NCI-H1048 (cell line): ENCODE data around the gene HOXA6.

Experiments
- DNase-seq: peaks from one replicate; lab custom pipeline; 2025; lab: John Stamatoyannopoulos, UW

HOXA6 gene

DNA sequence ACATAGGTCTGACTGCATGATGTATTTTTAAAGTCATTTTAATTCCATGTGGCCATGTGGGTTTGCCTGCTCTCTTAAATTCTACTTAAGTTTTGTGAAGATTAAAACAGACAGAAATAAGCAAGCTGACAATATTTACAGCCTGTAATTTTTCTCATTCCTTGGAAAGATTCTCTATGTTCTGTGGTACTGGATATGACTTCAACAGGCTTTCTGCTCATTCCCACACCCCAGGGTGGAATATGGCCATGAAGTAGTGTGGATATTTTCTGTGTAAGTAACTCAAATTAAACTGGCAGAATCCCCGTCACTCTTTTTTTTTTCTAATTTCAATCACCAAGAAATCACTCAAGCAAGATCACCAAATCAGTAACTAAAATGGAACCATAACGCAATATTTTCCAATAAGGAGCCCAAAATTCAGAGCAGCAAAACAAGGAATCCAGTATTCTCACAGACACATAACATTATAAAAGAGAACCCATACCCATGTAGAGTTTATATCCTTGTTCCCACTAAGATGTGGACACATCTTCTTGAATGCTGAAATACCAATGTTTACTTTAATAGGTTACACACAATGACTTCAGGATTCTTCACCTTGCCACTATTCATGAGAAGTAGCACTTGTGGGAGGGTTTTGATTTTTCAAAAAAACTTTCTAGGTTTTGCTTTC lies 9.8 kb downstream of the HOXA6 start:
- no peak for DNase-seq

DNA sequence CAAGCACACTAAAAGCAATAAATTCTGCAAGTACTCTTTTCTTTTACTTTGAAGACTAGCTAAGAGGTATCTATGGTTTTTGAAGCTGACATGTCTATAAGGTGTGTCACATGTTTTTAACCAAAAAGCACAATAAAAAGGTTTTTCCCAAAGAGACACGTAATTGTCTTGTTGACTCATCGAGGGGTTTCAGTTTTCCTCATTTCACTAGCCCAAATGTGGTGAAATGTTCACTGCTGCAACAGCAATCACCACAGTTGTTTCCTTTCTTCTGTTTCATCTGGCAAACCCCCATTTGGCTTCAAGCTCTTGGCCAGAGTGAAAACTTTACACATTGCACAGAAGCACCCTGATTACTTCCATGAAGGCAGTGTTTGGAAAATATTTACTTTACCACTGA lies 13.2 kb downstream of the HOXA6 start:
- DNase-seq, result no peak

DNA sequence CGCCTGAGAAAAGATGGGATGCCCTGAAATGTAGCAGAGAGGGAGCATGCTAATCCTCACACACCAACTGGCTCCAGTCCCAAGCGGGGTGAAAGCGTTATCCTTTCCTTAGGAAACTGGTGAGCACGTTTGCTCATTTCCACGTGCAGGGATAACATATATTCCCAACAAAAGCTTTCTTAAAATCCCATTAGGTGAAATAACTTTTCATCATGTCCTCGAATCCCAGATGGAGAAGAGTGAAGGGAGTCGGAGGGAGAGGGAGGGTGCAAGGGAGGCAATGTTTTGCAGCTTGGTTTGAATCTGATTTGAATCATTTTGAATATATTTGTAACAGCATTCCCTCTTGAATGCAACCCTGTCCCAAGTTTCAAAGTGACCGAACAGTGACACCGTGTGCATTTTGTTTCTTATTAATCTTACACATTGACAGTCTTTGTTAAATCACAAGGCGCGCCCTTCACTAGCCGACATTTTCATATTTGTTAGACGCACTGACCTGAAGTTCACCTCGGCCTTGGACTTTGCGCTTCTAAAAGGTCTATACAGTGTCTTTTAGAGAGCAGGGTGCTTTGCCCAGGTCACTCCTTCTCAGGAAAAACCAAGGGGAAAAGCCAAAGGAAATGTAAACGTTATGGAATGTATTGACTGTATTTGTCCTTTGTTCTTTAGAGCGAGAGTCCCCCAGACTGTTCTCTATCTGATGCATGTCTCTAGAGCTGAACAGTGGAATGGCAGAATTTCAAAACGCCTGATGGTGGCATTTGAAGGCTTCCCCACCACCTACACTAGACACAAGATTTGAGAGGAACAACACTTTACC lies 14.0 kb downstream of the HOXA6 start:
- DNase-seq, result peak; percentile 74

DNA sequence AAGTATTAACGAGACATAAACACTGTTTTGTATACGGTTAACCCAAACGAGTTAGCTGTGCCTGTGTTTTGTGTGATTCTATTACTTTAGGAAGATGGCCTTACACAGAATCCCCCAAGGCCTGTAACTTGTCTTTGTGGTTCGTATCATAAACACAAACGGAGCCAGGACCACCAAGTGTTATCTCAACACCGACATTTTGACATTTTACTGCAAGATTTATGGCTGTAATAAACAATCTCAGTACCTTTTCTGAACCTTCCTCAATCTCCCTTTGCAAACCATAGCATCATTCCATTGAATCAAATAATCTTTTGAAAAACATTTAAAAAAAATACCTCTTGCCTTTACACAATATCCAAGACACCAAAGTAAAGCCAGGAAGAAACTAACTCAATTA lies 14.6 kb downstream of the HOXA6 start:
- DNase-seq, result no peak

GRCh38 chr7:27132214-27132613 lies 15.4 kb downstream of the HOXA6 start:
- no peak for DNase-seq

DNA sequence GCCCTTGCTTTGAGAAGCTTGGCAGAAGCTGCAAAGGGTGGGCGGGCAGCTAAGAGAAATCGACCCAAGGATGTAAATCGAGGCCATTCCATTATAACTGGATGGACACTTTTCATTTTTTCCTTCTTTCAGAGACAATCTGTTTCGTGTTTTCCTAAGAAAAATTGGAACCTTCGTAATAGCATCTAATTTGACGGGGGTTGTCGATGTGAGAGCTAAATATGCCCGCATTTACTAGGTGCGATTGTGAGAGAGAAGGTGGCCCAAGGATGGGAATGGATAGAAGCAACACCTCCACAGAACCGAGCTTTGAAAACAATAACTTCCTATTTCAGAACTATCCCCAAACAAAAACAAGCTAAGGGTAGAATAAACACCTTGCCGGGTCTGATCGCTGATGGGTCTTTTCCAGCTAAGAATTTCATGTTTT lies 16.2 kb downstream of the HOXA6 start:
- DNase-seq, result no peak

- DNase-seq, result peak; percentile 23
Observed at GRCh38 chr7:27130540-27131389, 16.8 kb downstream of the HOXA6 start, which contains the start of gene HOXA4. TSS of gene HOXA4 (minus strand) at chr7:27130757. CDS start at chr7:27130733, 24 bp downstream.

- no peak for DNase-seq
Observed at GRCh38 chr7:27129729-27130539, 17.6 kb downstream of the HOXA6 start.

DNA sequence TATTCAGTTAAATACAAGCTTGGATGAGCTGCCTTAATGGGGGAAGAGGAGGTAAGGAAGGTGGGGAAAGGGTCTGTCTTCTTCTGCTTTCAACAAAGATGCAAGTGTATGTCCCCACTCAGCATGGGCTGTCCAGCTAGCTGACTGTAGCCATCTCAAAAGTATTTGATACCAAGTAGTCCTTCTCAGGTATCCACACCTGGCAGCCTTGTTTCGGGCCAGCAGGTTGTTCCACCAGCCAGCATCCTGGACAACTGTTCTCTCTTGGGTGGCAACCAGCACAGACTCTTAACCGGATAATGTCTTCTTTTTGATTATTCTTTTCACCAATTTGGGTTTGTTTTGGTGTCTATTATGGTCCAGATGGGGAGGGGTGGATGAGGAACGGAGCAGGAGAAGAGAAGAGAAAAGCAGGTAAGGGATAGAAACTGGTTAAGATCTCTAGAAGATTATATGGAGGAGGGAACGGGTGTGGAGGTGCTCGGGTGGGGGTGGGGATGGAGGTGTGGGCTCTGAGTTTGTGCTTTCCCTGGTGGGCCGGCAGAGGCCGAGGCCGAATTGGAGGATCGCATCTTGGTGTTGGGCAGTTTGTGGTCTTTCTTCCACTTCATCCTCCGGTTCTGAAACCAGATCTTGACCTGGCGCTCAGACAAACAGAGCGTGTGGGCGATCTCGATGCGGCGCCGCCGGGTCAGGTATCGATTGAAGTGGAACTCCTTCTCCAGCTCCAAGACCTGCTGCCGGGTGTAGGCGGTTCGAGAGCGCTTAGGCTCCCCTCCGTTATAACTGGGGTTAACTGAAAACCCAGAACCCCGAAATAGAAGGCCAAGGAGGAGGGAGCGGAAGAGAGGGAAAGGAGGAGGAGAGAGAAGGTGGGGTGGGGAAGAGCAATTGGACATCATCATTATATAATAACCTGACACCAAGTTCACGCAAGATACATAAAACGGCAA lies 18.5 kb downstream of the HOXA6 start:
- no peak for DNase-seq

DNA sequence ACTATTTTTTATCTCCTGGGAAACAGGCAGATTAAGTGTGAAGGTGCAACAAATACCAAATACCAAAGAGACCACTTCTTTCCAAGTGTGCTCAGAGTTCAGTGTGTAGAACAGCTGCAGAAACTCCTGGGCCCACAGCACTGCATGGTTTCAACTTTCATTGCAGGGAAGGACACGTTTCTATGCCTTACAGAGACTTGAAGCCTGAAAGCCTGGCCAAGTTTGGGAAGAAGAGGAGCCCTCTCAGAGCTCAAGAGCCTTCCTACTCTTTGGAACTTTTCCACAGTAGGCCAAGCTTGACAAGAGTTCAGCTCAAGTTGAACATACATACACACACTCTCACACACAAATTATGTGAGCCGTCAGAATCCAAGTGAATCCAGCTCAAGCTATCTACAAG lies 19.5 kb downstream of the HOXA6 start:
- DNase-seq, result no peak

- DNase-seq, result no peak
Observed at GRCh38 chr7:27126596-27127327, 20.8 kb downstream of the HOXA6 start.

GRCh38 chr7:27125986-27126394 lies 21.6 kb downstream of the HOXA6 start:
- DNase-seq, result no peak

- DNase-seq, result no peak
Observed at GRCh38 chr7:27124902-27125689, 22.5 kb downstream of the HOXA6 start.

- DNase-seq, result no peak
Observed at GRCh38 chr7:27124096-27124901, 23.3 kb downstream of the HOXA6 start.

DNA sequence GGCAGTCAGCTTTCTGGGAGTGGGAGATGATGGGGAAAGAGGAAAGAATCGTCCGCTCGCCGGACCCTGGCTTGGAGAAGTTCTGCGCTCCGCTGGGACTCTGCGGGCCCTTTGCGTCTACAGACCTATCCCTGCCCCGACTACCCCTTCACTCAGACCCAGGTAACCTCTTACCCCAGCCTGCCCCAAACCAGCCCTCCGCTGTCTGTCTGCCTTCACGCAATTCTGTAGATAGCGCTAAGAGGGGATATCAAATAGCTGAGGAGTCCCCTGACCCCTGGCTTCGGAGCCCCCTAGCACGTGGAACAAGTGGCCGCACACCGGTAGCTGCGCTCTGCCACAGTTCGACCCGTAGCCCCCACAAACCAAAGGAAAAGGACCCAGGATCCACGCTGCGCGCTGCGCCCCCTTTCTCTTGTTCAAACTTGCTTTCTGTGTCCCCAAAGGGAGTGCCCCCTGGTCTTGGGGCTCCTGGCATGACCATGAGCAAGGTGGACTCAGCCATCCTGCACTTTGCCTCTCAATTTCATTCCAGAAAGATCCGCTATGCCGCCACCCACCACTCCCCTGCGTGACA lies 24.0 kb downstream of the HOXA6 start:
- no peak for DNase-seq

GRCh38 chr7:27123007-27123476 lies 24.5 kb downstream of the HOXA6 start:
- DNase-seq, result no peak

DNA sequence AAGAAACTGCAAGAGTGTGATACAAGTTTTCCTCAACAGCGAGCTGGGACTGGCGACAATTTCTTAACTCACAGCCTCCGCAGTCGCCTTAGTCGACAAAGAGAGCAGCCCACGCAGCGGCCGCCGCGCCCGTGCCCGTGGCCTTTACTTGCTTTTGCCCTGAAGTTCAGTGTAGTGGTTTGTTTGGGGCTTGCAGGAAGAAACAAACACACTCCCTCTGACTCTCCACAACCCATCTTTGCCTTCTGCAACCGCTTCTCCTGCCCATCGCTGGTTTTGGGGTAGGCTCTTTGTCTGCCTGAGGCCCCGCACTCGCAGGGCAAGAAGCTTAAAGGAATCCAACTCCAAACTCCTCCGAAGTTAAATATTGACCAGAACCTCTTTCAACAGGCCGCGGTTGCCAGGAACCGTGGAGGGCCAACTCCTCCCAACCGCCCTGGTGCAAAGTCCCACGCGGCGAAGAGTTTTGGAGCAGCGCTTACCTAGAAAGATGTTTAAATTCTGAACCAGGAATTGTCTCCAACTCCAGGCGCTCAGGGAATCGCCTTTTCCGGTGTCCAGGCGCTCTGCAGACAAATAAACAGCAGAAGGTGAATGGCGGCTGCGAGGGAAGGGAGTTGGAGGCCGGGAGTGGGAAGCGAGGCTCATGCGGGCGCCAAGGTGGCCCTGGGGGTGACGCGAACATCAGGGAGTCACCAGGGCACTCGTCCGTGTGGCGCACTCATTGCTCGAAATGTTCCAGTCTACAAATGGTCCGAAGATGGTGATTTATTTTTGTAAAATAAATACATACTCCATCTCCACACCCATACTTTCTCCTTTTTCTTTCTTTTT lies 25.3 kb downstream of the HOXA6 start:
- DNase-seq, result no peak
